Caco-2 (cell line): ENCODE results near the gene CXCR3. TPM values are rescaled to one million over a fixed set of nuclear protein-coding genes. Genes with fewer than 3 reads are reported as not detected.

Source experiments
- BruUV-seq: library from RNA; stranded (reverse); fragments of 400-500 nt; replicated peaks from 2 replicates; lab custom pipeline; 2021; lab: Mats Ljungman, UMichigan
- CTCF ChIA-PET: fragments of 300-600 bp; sonication (Branson Sonifier 250); formaldehyde crosslinking; loops from one replicate; lab custom pipeline; 2022; ENCODE audit warnings: antibody characterized with exemption; lab: Charles Lee
- POLR2A ChIA-PET: fragments of 300-600 bp; sonication (Branson Sonifier 250); formaldehyde crosslinking; loops from one replicate; lab custom pipeline; 2022; ENCODE audit warnings: antibody characterized with exemption; lab: Charles Lee
- DNase-seq, 2 experiments: peaks; one replicate each; pipeline versions ENCODE4 v3.0.0 to v3.0.0-alpha.2; 2020 to 2022
- H3K27me3 ChIP-seq: replicated peaks from 2 replicates; pipeline ENCODE4 v1.6.0; 2011; ENCODE audit warnings: low read length; ENCODE audit not compliant: control insufficient read depth, insufficient read depth
- H3K36me3 ChIP-seq: 2 replicates; pipeline ENCODE4 v1.5.1; 2011; ENCODE audit warnings: low read length; ENCODE audit not compliant: control insufficient read depth, insufficient read depth
- H3K4me1 ChIP-seq: fragments of 250-450 bp; sonication (Bioruptor Pico); 2 replicates; pipeline ENCODE4 v1.5.1; 2020; ENCODE audit warnings: mild to moderate bottlenecking
- H3K4me3 ChIP-seq: 2 replicates; pipeline ENCODE4 v1.5.1; 2011; ENCODE audit warnings: low read depth, mild to moderate bottlenecking, control low read depth, low read length
- H3K9me3 ChIP-seq: fragments of 250-450 bp; sonication (Bioruptor Pico); 2 replicates; pipeline ENCODE4 v1.5.1; 2020; ENCODE audit warnings: mild to moderate bottlenecking, moderate library complexity
- H3K27ac Mint-ChIP-seq: one replicate; pipeline ENCODE4 v1.8.0; 2022; ENCODE audit warnings: mixed read lengths; ENCODE audit not compliant: unreplicated experiment
- H3K27me3 Mint-ChIP-seq: one replicate; pipeline ENCODE4 v1.8.0; 2022; ENCODE audit warnings: mixed read lengths; ENCODE audit not compliant: insufficient read depth, unreplicated experiment
- H3K36me3 Mint-ChIP-seq: one replicate; pipeline ENCODE4 v1.8.0; 2022; ENCODE audit warnings: mild to moderate bottlenecking, mixed read lengths; ENCODE audit not compliant: insufficient read depth, unreplicated experiment
- H3K4me1 Mint-ChIP-seq: one replicate; pipeline ENCODE4 v1.8.0; 2022; ENCODE audit warnings: low read depth, mixed read lengths; ENCODE audit not compliant: unreplicated experiment
- H3K4me3 Mint-ChIP-seq: one replicate; pipeline ENCODE4 v1.8.0; 2022; ENCODE audit warnings: mild to moderate bottlenecking, moderate library complexity, mixed read lengths; ENCODE audit not compliant: unreplicated experiment
- H3K9me3 Mint-ChIP-seq: one replicate; pipeline ENCODE4 v1.8.0; 2022; ENCODE audit warnings: mixed read lengths; ENCODE audit not compliant: unreplicated experiment
- CTCF ChIP-seq, 2 experiments: fragments of 200-600 bp in 1 of 2; IDR thresholded peaks; 1 replicate in 1 of 2; 2 replicates in 1 of 2; pipeline versions ENCODE4 v1.5.1 to v1.8.0; 2011 to 2022; ENCODE audit warnings: antibody characterized with exemption in 1 of 2, control low read depth in 1 of 2, inconsistent platforms in 1 of 2, low read depth in 1 of 2, low read length in 1 of 2, mild to moderate bottlenecking in 1 of 2, moderate library complexity in 1 of 2; ENCODE audit not compliant: insufficient read depth in 1 of 2, severe bottlenecking in 1 of 2, unreplicated experiment in 1 of 2
- intact Hi-C: fragments of 100-400 bp; cut with micrococcal nuclease; formaldehyde crosslinking; loops from one replicate; pipeline ENCODE4 v1.10.0; 2022; ENCODE audit not compliant: unreplicated experiment
- total RNA-seq: library from RNA; stranded (reverse); gene quantifications from 2 replicates; pipeline ENCODE4 v1.2.3, GENCODE V29; 2022

The CXCR3 gene
- total RNA-seq, 1 experiment from 2014 or later: not detected

- no peak for TF ChIP-seq CTCF (IDR thresholded peaks at IDR 0.05; ENCODE audit: insufficient read depth in 1 of 2, low read depth in 1 of 2, low read length in 1 of 2, severe bottlenecking in 1 of 2, unreplicated experiment in 1 of 2)
- no peaks in the 10 kb centered on the region for H3K36me3 Mint-ChIP-seq
- no peaks in the 10 kb centered on the region for H3K4me1 Mint-ChIP-seq
- H3K4me3 ChIP-seq: no peak overlapping the region
- no peaks in the 10 kb centered on the region for H3K36me3 ChIP-seq
- H3K9me3 Mint-ChIP-seq: no peaks in the 10 kb centered on the region
- H3K27me3 Mint-ChIP-seq: no peaks in the 10 kb centered on the region
- CTCF ChIA-PET: no interaction called here
- BruUV-seq: no TSS peak
- intact Hi-C loops: no loop called here
- 0 out of 2 replicates have a peak, but pooled peaks cover 6% of the 10 kb centered on the region for H3K4me1 ChIP-seq
- H3K27me3 ChIP-seq: no peaks in the 10 kb centered on the region
- DNase-seq: no peak
- H3K27ac Mint-ChIP-seq: no peak overlapping the region
- H3K9me3 ChIP-seq: no peaks in the 10 kb centered on the region
- POLR2A ChIA-PET: no interaction called here
- no peak overlapping the region for H3K4me3 Mint-ChIP-seq
Observed at GRCh38 chrX:71636438-71637252, 18.3 kb upstream of the CXCR3 start.

GRCh38 chrX:71634366-71634765 is 16.1 kb upstream of the CXCR3 start:
- H3K4me3 ChIP-seq: no peak overlapping the region
- no peaks in the 10 kb centered on the region for H3K4me1 Mint-ChIP-seq
- no peak overlapping the region for H3K4me3 Mint-ChIP-seq
- no TSS peak for BruUV-seq
- peaks cover 15% of the 10 kb centered on the region for H3K4me1 ChIP-seq
- H3K27me3 ChIP-seq: no peaks in the 10 kb centered on the region
- intact Hi-C loops: no loop called here
- DNase-seq: no peak
- H3K36me3 Mint-ChIP-seq: no peaks in the 10 kb centered on the region
- no peaks in the 10 kb centered on the region for H3K36me3 ChIP-seq
- H3K9me3 Mint-ChIP-seq: no peaks in the 10 kb centered on the region
- ChIA-PET CTCF (no interaction called here), POLR2A (no interaction called here)
- no peak overlapping the region for H3K27ac Mint-ChIP-seq
- TF ChIP-seq CTCF (IDR thresholded peaks at IDR 0.05; ENCODE audit: insufficient read depth in 1 of 2, low read depth in 1 of 2, low read length in 1 of 2, severe bottlenecking in 1 of 2, unreplicated experiment in 1 of 2): no peak
- no peaks in the 10 kb centered on the region for H3K27me3 Mint-ChIP-seq
- no peaks in the 10 kb centered on the region for H3K9me3 ChIP-seq

- Mint-ChIP-seq H3K4me1 (no peaks in the 10 kb centered on the region), H3K36me3 (no peaks in the 10 kb centered on the region), H3K27ac (peak overlapping the region; percentile 19), H3K9me3 (no peaks in the 10 kb centered on the region), H3K27me3 (no peaks in the 10 kb centered on the region), H3K4me3 (no peak overlapping the region)
- peaks cover 15% of the 10 kb centered on the region for H3K4me1 ChIP-seq
- no peaks in the 10 kb centered on the region for H3K36me3 ChIP-seq
- TF ChIP-seq CTCF (IDR thresholded peaks at IDR 0.05; ENCODE audit: insufficient read depth in 1 of 2, low read depth in 1 of 2, low read length in 1 of 2, severe bottlenecking in 1 of 2, unreplicated experiment in 1 of 2): no peak
- no peak overlapping the region for H3K4me3 ChIP-seq
- DNase-seq: no peak
- no peaks in the 10 kb centered on the region for H3K27me3 ChIP-seq
- no peaks in the 10 kb centered on the region for H3K9me3 ChIP-seq
- intact Hi-C loops: no loop called here
- BruUV-seq: no TSS peak
- ChIA-PET POLR2A (no interaction called here), CTCF (no interaction called here)
Observed at GRCh38 chrX:71632923-71633657, 14.8 kb upstream of the CXCR3 start.
